Vagina (tissue), 2 donors: ENCODE results near the gene DENND1A.

Source experiments
- CTCF ChIP-seq, 3 experiments: fragments of 450-650 bp in 2 of 3; fragments of 200-600 bp in 1 of 3; sonication (generic) in 1 of 3; IDR thresholded peaks; one replicate each; pipeline ENCODE4 v1.5.1; 2017 to 2019; ENCODE audit warnings: antibody characterized with exemption in 3 of 3, mild to moderate bottlenecking in 2 of 3, moderate library complexity in 2 of 3
- POLR2A ChIP-seq, 2 donors: fragments of 450-650 bp; IDR thresholded peaks; one replicate each; pipeline ENCODE4 v1.6.1; 2017; ENCODE audit warnings: antibody characterized with exemption in 2 of 2, mild to moderate bottlenecking in 2 of 2, moderate library complexity in 2 of 2
- POLR2AphosphoS5 ChIP-seq, 2 donors: sonication (generic); formaldehyde crosslinking; IDR thresholded peaks; one replicate each; pipeline ENCODE4 v1.9.0; 2017; ENCODE audit warnings: antibody characterized with exemption in 2 of 2, mild to moderate bottlenecking in 2 of 2, low read depth in 1 of 2; ENCODE audit not compliant: insufficient read depth in 1 of 2

- TF ChIP-seq POLR2AphosphoS5 (IDR thresholded peaks at IDR 0.05; ENCODE audit: insufficient read depth in 1 of 2, low read depth in 1 of 2) (no peak), CTCF (IDR thresholded peaks at IDR 0.05) (no peak), POLR2A (IDR thresholded peaks at IDR 0.05) (no peak)
Measured at GRCh38 chr9:123796094-123796493, 133.8 kb downstream of the DENND1A start.
